HG03025 (cell line): ENCODE data around the gene POLR3B.

Source experiments
- ATAC-seq: cut with Tn5 transposase; IDR thresholded peaks from one replicate; pipeline ENCODE4 v1.9.1; 2021; ENCODE audit warnings: mild to moderate bottlenecking, moderate library complexity; ENCODE audit not compliant: unreplicated experiment, low FRiP score

The POLR3B gene

GRCh38 chr12:106517314-106517713 lies 159.8 kb downstream of the POLR3B start:
- no peak for ATAC-seq

DNA sequence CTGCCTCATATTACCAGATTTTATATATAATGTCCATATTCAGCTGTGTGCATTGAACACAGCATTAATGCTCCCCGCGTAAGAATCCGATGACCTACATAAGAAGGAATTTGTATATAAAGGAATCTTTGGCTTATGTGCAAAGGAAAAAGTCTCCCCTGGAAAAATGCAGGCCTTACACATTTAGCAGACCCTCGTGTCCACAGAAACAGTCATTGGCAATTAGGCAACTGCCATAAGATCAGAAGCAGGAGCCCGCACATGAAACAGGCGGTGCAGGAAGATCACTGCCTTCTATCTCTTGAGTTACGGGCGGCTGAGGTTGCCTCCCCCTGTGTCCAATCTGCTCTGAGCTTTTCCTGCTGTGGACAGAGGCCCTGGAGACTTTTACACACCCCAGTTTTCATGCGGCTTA lies 162.1 kb downstream of the POLR3B start:
- ATAC-seq, result no peak

DNA sequence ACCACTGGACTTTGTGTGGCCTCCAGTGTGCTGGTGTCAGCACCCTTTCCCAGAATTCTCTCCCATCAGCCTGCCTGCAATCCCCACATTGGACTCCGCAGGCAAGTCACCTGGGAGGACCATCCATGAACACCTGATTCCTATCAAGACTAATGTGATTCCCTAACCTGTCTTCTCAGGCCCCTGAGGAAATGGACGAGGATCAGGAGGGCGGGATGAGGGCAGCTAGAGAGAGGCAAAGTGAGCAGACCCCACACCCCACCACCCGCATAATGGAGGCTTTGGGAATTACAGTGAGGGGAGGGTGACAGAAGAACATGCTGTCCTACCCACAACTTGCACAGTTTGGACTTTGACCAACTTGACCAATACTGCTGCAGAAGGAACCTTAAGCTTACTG lies 164.4 kb downstream of the POLR3B start:
- ATAC-seq, result no peak

DNA sequence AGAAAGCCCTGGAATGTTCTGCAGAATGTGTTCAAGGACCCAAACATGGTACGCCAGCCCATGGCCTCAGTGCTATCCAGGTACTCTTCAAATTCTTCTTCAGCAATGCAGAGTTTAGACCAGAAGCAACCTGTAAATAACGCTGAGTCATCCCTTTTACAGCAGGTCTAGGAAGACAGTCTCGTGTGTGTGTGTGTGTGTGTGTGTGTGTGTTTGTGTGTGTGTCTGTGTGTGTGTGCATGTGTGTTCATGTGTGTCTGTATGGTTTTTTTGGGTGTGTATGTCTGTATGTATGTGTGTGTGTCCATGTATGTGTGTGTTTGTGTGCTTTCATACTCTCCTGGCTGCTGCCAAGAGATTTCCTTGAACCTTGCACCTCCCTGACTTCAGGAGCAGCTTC lies 165.2 kb downstream of the POLR3B start:
- ATAC-seq, result no peak

GRCh38 chr12:106527356-106527755 lies 169.8 kb downstream of the POLR3B start:
- ATAC-seq, result no peak

DNA sequence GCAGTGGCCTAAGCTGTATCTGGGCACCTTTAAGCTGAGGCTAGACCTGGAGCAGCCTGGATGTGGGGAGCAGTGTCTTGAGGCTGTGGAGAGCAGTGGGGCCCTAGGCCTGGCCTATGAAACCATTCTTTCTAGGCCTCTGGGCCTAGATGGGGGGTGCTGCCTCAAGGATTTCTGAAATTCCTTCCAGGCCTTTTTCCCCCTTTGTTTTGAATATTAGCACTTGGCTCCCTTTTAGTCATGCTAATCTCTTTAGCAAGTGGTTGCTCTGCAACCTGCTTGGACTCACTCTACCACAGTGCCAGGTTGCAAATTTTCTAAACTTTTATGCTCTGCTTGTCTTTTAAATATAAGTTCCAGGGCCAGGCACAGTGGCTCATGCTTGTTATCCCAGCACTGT lies 183.7 kb downstream of the POLR3B start:
- no peak for ATAC-seq

- ATAC-seq, result no peak
Observed at GRCh38 chr12:106551410-106551809, 193.9 kb downstream of the POLR3B start.

GRCh38 chr12:106552228-106552627 lies 194.7 kb downstream of the POLR3B start:
- no peak for ATAC-seq
